CD4-positive, CD25-positive, alpha-beta regulatory T cell (primary cell): ENCODE measurements around the gene C10orf105. TPM values are rescaled to one million over a fixed set of nuclear protein-coding genes. Genes with fewer than 3 reads are reported as not detected.

Source experiments
- ATAC-seq, 2 donors: fragments of 150-1000 bp; cut with Tn5 transposase; one replicate each; pipeline ENCODE4 v1.10.0; 2021; ENCODE audit warnings: low read depth in 2 of 2, moderate number of reproducible peaks in 2 of 2, moderate library complexity in 1 of 2
- DNase-seq, 3 donors: peaks; one replicate each; pipeline versions ENCODE4 v3.0.0 to v3.0.0-alpha.2; 2012 to 2022; ENCODE audit warnings: mixed read lengths in 1 of 3
- H3K27ac ChIP-seq: one replicate; pipeline ENCODE4 v1.7.0; 2013; ENCODE audit warnings: mild to moderate bottlenecking, low read length; ENCODE audit not compliant: insufficient read depth, poor library complexity, severe bottlenecking
- H3K27me3 ChIP-seq: one replicate; pipeline ENCODE4 v1.7.0; 2013; ENCODE audit warnings: low read length; ENCODE audit not compliant: control insufficient read depth, insufficient read depth
- H3K36me3 ChIP-seq: one replicate; pipeline ENCODE4 v1.7.0; 2013; ENCODE audit warnings: mild to moderate bottlenecking, low read length, moderate library complexity; ENCODE audit not compliant: control insufficient read depth, insufficient read depth
- H3K4me1 ChIP-seq: 2 replicates; pipeline ENCODE4 v1.7.0; 2013; ENCODE audit warnings: mild to moderate bottlenecking, low read length; ENCODE audit not compliant: insufficient read depth, control insufficient read depth, poor library complexity, severe bottlenecking
- H3K4me3 ChIP-seq: one replicate; pipeline ENCODE4 v1.7.0; 2013; ENCODE audit warnings: low read depth, mild to moderate bottlenecking, low read length, moderate library complexity
- H3K9me3 ChIP-seq, 2 experiments: 1 replicate in 1 of 2; 2 replicates in 1 of 2; pipeline ENCODE4 v1.7.0; 2013; ENCODE audit warnings: low read length in 2 of 2, mild to moderate bottlenecking in 1 of 2, moderate library complexity in 1 of 2; ENCODE audit not compliant: control insufficient read depth in 2 of 2
- H3K27ac Mint-ChIP-seq, 3 donors: one replicate each; pipeline ENCODE4 v1.8.0; 2020 to 2022; ENCODE audit warnings: mild to moderate bottlenecking in 3 of 3, mixed read lengths in 3 of 3, moderate library complexity in 2 of 3
- H3K27me3 Mint-ChIP-seq: one replicate; pipeline ENCODE4 v1.8.0; 2022; ENCODE audit warnings: mild to moderate bottlenecking, mixed read lengths
- H3K36me3 Mint-ChIP-seq: one replicate; pipeline ENCODE4 v1.8.0; 2020; ENCODE audit warnings: mixed read lengths
- H3K4me1 Mint-ChIP-seq, 4 donors: one replicate each; pipeline ENCODE4 v1.8.0; 2020 to 2022; ENCODE audit warnings: mixed read lengths in 4 of 4, mild to moderate bottlenecking in 1 of 4
- H3K4me3 Mint-ChIP-seq, 4 donors: one replicate each; pipeline ENCODE4 v1.8.0; 2020 to 2022; ENCODE audit warnings: mild to moderate bottlenecking in 4 of 4, mixed read lengths in 4 of 4, moderate library complexity in 3 of 4
- H3K9me3 Mint-ChIP-seq, 7 donors: one replicate each; pipeline ENCODE4 v1.8.0; 2020 to 2022; ENCODE audit warnings: mixed read lengths in 7 of 7, mild to moderate bottlenecking in 3 of 7, moderate library complexity in 2 of 7
- polyA plus RNA-seq, 4 donors: library from polyadenylated mRNA; unstranded; fragments of 300-500 nt; fragmentation: Illumina TruSeq; gene quantifications; one replicate each; pipeline ENCODE4 v1.2.3, GENCODE V29; 2021
- total RNA-seq: library from RNA; stranded (reverse); gene quantifications from one replicate; pipeline ENCODE4 v1.2.3, GENCODE V29; 2022

C10orf105 gene
- total and polyA plus RNA-seq, 5 donors from 2014 or later: 0.05 to 0.52 (median 0.20) TPM; not detected in 2

- H3K4me3 Mint-ChIP-seq: peak overlapping the region in 2 of 4 donors; percentile 32 to 79
- peaks cover 100% of the 10 kb centered on the region for H3K4me1 ChIP-seq
- ATAC-seq: no peak
- H3K27ac ChIP-seq: peak overlapping the region; percentile 83
- peaks cover 48% of the 10 kb centered on the region for H3K36me3 ChIP-seq
- H3K36me3 Mint-ChIP-seq: peaks cover 39% of the 10 kb centered on the region
- peaks cover 7 to 96% (median 62%) of the 10 kb centered on the region in 4 donors for H3K4me1 Mint-ChIP-seq
- H3K27ac Mint-ChIP-seq: peak overlapping the region; percentile 92 to 98 (median 95)
- H3K9me3 ChIP-seq: no peaks in the 10 kb centered on the region
- no peak for DNase-seq
- H3K27me3 Mint-ChIP-seq: no peaks in the 10 kb centered on the region
- H3K4me3 ChIP-seq: no peak overlapping the region
- no peaks in the 10 kb centered on the region for H3K27me3 ChIP-seq
- H3K9me3 Mint-ChIP-seq: no peaks in the 10 kb centered on the region
Measured at GRCh38 chr10:71753960-71754505, 34.5 kb upstream of the C10orf105 start.

DNA sequence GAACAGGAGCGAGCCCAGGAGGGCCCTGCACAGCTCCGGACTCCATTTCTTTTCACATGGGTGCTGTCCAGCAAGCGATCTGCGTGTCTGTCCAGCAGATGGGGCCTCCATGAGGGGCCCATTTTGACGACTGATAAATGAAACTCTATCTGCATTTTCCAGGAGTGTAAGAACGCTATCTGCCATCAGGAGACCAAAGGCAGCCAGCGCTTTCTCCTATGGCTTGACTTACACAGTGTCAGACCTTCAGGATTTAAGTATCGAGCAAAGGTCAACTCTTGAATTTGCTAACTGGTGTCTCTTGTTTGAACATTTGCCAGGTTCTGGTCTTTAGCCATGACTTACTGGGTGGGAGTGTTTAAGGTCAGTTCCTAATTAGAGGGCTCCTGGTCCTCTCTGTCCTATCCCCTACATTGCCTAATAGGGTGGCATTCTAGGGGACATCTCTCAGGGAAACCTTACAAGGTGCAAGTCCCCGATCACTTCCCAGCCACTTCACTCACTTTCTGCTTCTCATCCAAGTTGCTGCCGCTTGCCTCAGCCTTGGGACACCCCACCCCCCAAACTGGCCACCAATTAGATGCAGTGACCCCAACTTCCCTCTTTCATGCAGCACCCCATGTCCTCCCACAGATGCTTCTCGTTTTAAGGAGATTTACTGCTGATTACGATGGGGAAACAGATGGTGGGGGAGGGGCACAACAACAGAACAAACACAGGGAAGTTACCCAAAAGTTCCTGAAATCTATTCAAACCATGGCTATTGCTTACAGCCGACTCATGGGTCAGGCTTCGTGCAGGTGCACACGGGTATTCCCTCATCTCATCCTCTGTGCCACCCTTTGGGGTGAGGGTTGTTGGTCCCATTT lies 33.7 kb upstream of the C10orf105 start:
- Histone ChIP-seq H3K4me3 (no peak overlapping the region), H3K27ac (peak overlapping the region; percentile 83), H3K9me3 (no peaks in the 10 kb centered on the region), H3K4me1 (peaks cover 100% of the 10 kb centered on the region), H3K36me3 (peaks cover 45% of the 10 kb centered on the region), H3K27me3 (no peaks in the 10 kb centered on the region)
- H3K27ac Mint-ChIP-seq: peak overlapping the region; percentile 92 to 98 (median 96)
- peaks cover 12 to 96% (median 65%) of the 10 kb centered on the region in 4 donors for H3K4me1 Mint-ChIP-seq
- ATAC-seq (no peak), DNase-seq (no peak)
- no peaks in the 10 kb centered on the region for H3K27me3 Mint-ChIP-seq
- peaks cover 41% of the 10 kb centered on the region for H3K36me3 Mint-ChIP-seq
- peak overlapping the region in 2 of 4 donors; percentile 59 to 74 for H3K4me3 Mint-ChIP-seq
- no peaks in the 10 kb centered on the region for H3K9me3 Mint-ChIP-seq

DNA sequence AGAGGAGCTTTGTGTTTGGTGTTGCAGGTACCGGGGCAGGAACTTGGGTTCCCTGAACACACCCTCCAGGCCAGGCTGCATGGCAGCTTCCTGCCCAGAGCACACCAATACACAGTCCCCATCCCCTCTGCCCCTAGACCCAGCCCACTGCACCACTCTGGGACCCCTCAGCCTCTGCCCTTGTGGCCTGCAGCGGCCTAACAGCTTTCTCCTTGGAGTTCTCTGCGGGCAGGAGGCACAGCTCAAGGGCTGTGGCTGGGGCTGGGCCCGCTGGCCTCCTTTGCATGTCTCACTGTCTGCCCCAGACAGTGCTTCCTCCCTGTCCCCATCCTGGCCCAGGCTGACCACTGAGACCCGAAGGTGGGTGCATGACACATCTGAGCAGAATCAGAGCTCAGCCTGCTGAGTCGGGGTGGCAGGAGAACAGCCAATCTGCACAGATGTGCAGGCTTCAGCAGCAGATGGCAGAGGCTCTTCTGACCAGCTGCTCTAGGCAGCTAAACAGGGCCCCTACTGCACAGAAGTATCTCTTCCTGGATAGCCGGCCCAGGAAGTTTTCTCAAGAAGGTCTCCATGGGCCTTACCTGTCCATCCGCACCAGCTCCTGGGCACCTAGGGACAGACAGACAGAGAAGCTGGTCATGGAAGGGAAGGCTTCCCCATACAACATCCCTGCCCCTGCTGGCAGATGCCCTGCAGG lies 33.0 kb upstream of the C10orf105 start:
- Mint-ChIP-seq H3K9me3 (no peaks in the 10 kb centered on the region), H3K4me3 (peak overlapping the region; percentile 59 to 85 (median 82)), H3K36me3 (peaks cover 37% of the 10 kb centered on the region), H3K27ac (peak overlapping the region; percentile 92 to 98 (median 96)), H3K4me1 (peaks cover 12 to 96% (median 65%) of the 10 kb centered on the region in 4 donors), H3K27me3 (no peaks in the 10 kb centered on the region)
- peaks cover 42% of the 10 kb centered on the region for H3K36me3 ChIP-seq
- ATAC-seq (no peak), DNase-seq (peak in 1 of 3 donors; percentile 75)
- H3K9me3 ChIP-seq: no peaks in the 10 kb centered on the region
- peak overlapping the region; percentile 55 for H3K27ac ChIP-seq
- H3K4me3 ChIP-seq: no peak overlapping the region
- no peaks in the 10 kb centered on the region for H3K27me3 ChIP-seq
- peaks cover 100% of the 10 kb centered on the region for H3K4me1 ChIP-seq

DNA sequence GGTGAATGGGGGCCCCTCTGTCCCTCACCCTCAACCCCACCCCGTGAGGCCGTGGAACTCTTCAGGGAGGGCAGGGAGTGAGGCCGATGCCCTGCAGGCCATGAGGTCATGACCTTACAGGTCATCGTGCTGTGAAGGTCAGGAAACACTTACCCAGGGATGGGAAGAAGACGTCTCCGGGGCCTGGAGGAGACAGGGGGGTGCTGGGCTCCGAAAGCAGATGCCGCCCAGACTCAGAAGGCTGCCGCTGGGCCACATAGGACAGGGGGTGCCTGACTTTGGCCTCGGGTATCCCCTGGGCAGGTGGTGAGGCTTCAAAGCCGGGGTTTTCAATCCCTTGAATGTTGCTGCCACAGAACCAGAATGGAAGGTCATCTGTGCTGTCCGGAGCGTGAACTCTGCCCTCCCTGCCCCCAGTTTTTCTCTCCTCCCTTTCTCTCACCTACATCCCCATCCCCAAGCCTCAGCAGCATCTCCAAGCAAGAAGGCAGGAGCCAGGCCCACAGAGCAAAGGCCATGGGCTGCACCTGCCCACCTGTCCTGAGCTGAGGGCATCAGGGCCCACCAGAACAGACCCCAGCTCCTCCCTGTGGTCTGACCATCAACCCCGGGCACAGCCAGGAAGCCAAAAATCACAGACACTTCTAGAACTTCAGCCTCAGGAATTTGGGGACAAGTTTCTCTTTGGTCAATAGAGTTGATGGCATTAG lies 32.1 kb upstream of the C10orf105 start:
- Mint-ChIP-seq H3K4me1 (peaks cover 13 to 96% (median 67%) of the 10 kb centered on the region in 4 donors), H3K27ac (peak overlapping the region; percentile 92 to 98 (median 96)), H3K27me3 (no peaks in the 10 kb centered on the region), H3K9me3 (no peaks in the 10 kb centered on the region), H3K4me3 (peak overlapping the region; percentile 59 to 85 (median 82)), H3K36me3 (peaks cover 35% of the 10 kb centered on the region)
- no peak overlapping the region for H3K4me3 ChIP-seq
- H3K4me1 ChIP-seq: peaks cover 100% of the 10 kb centered on the region
- H3K36me3 ChIP-seq: peaks cover 42% of the 10 kb centered on the region
- no peak for ATAC-seq
- no peaks in the 10 kb centered on the region for H3K9me3 ChIP-seq
- no peak for DNase-seq
- no peaks in the 10 kb centered on the region for H3K27me3 ChIP-seq
- H3K27ac ChIP-seq: peak overlapping the region; percentile 58

DNA sequence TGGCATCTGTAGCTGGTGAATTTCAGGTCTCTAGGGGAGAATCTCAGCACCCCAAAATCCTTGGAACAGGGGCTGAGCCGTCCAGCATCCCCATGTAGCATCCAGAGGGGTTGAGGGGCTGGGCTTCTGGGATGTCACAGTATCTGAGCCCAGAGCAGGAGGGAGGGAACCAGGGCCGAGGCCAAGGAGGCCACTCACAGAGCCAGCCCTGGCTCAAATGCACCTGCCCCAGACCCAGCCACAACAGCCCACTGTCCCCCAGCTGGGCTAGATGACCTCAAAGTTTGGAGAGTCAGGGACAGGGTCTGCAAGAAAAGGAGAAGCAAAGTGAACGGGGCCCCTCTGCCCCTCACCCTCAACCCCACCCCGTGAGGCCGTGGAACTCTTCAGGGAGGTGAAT lies 31.4 kb upstream of the C10orf105 start:
- no peak for ATAC-seq
- H3K4me1 ChIP-seq: peaks cover 100% of the 10 kb centered on the region
- Mint-ChIP-seq H3K4me1 (peaks cover 11 to 96% (median 67%) of the 10 kb centered on the region in 4 donors), H3K27me3 (no peaks in the 10 kb centered on the region), H3K4me3 (peak overlapping the region in 3 of 4 donors; percentile 62 to 79 (median 63)), H3K36me3 (peaks cover 30% of the 10 kb centered on the region), H3K27ac (peak overlapping the region; percentile 98 to 100 (median 99)), H3K9me3 (no peaks in the 10 kb centered on the region)
- H3K27me3 ChIP-seq: no peaks in the 10 kb centered on the region
- no peak overlapping the region for H3K27ac ChIP-seq
- H3K4me3 ChIP-seq: no peak overlapping the region
- no peak for DNase-seq
- peaks cover 42% of the 10 kb centered on the region for H3K36me3 ChIP-seq
- no peaks in the 10 kb centered on the region for H3K9me3 ChIP-seq

DNA sequence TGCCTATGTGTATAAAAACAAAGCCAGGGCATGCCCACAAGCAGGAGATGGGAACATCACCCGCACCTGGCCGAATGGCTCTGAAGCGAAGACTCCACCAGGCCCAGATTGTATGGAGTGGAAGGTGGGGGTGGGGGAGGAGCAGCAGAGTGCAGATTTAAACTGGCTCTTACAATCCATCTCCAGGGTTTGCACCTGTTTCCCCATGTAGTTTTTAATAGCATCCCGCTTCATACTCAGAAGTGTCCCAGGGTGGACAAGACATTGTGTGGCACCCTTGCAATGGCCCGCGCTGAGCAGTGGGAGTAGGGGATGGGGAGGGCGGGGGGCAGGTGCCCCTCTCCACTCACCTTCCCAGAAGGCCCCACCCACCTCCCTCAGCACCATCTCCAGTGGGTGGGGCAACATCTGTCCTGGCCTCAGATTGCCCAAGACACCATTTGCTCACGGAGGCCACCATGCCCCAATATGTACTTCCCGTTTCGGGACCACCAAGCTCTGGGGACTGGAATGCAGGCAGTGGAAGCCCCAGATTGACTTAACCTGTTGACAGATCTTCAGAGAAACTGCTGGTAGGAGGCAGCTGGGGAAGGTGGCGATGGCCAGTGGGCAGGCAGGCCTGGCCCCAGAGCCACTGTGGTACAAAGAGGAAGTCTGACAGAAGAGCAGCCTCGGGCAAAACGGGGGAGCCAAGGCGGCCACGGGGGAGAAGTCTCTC lies 30.7 kb upstream of the C10orf105 start:
- H3K9me3 Mint-ChIP-seq: no peaks in the 10 kb centered on the region
- peaks cover 100% of the 10 kb centered on the region for H3K4me1 ChIP-seq
- no peaks in the 10 kb centered on the region for H3K9me3 ChIP-seq
- DNase-seq (no peak), ATAC-seq (no peak)
- H3K4me1 Mint-ChIP-seq: peaks cover 11 to 98% (median 68%) of the 10 kb centered on the region in 4 donors
- H3K36me3 ChIP-seq: peaks cover 39% of the 10 kb centered on the region
- H3K4me3 ChIP-seq: no peak overlapping the region
- H3K27me3 Mint-ChIP-seq: no peaks in the 10 kb centered on the region
- H3K27ac Mint-ChIP-seq: peak overlapping the region; percentile 98 to 100 (median 99)
- peak overlapping the region; percentile 87 for H3K27ac ChIP-seq
- H3K27me3 ChIP-seq: no peaks in the 10 kb centered on the region
- H3K4me3 Mint-ChIP-seq: peak overlapping the region; percentile 30 to 79 (median 70)
- H3K36me3 Mint-ChIP-seq: peaks cover 32% of the 10 kb centered on the region
